GM20000 (cell line): ENCODE data around the gene BEND4.

Experiments used
- DNase-seq: peaks from one replicate; pipeline ENCODE4 v3.0.0; 2012; ENCODE audit warnings: low spot score
- CTCF ChIP-seq: IDR thresholded peaks from 2 replicates; pipeline ENCODE4 v1.5.1; 2012; ENCODE audit warnings: mild to moderate bottlenecking, control low read depth; ENCODE audit errors: extremely low read depth, missing control alignments

The BEND4 gene

GRCh38 chr4:42067264-42067663 lies 85.2 kb downstream of the BEND4 start:
- DNase-seq, result no peak
- TF ChIP-seq CTCF, result no peak

- DNase-seq, result no peak
- no peak for TF ChIP-seq CTCF
These were observed 86.1 kb downstream of the BEND4 start for GRCh38 chr4:42066402-42066801.
